GM12878 (cell line): ENCODE results near the gene TSSK3. TPM values are rescaled to one million over a fixed set of nuclear protein-coding genes. Genes with fewer than 3 reads are reported as not detected.
A peak's percentile ranks its signal among the peaks of the same experiment; 100 is the strongest.

Experiments used
- ATF7 ChIP-seq: fragments of 450-650 bp; IDR thresholded peaks from 2 replicates; pipeline ENCODE4 v1.6.1; 2016; ENCODE audit warnings: low read depth, mild to moderate bottlenecking
- BCL11A ChIP-seq: IDR thresholded peaks from 2 replicates; pipeline ENCODE4 v1.6.1; 2011; ENCODE audit warnings: low read depth, low read length
- CHD1 ChIP-seq: IDR thresholded peaks from 2 replicates; pipeline ENCODE4 v1.6.1; 2012; ENCODE audit warnings: low read depth, low read length, improper control_type of control experiment
- CREB1 ChIP-seq: IDR thresholded peaks from 2 replicates; pipeline ENCODE4 v1.6.1; 2012; ENCODE audit warnings: low read depth, mild to moderate bottlenecking, inconsistent platforms
- E2F8 ChIP-seq: fragments of 450-650 bp; IDR thresholded peaks from 2 replicates; pipeline ENCODE4 v1.6.1; 2018; ENCODE audit warnings: mild to moderate bottlenecking, low read depth, moderate library complexity; ENCODE audit not compliant: partially characterized antibody
- ELK1 ChIP-seq: IDR thresholded peaks from 2 replicates; pipeline ENCODE4 v1.6.1; 2012; ENCODE audit warnings: low read depth, low read length, improper control_type of control experiment
- ETV6 ChIP-seq, 2 experiments: fragments of 450-650 bp in 1 of 2; IDR thresholded peaks in 1 of 2; conservative IDR thresholded peaks in 1 of 2; 2 replicates each; pipeline ENCODE4 v1.6.1; 2014; ENCODE audit warnings: antibody characterized with exemption in 1 of 2, borderline replicate concordance in 1 of 2, low read depth in 1 of 2, mild to moderate bottlenecking in 1 of 2, moderate library complexity in 1 of 2
- IRF5 ChIP-seq: fragments of 450-650 bp; IDR thresholded peaks from 2 replicates; pipeline ENCODE4 v1.6.1; 2017; ENCODE audit warnings: borderline replicate concordance
- KDM1A ChIP-seq: fragments of 200-600 bp; sonication (generic); IDR thresholded peaks from 2 replicates; pipeline ENCODE4 v1.6.1; 2016; ENCODE audit warnings: borderline replicate concordance
- LARP7 ChIP-seq: fragments of 450-650 bp; IDR thresholded peaks from 2 replicates; pipeline ENCODE4 v1.6.1; 2017; ENCODE audit warnings: mild to moderate bottlenecking
- MEF2B ChIP-seq: fragments of 450-650 bp; IDR thresholded peaks from 2 replicates; pipeline ENCODE4 v1.6.1; 2018; ENCODE audit warnings: mild to moderate bottlenecking, moderate library complexity; ENCODE audit not compliant: partially characterized antibody, poor library complexity, severe bottlenecking
- MLLT1 ChIP-seq: fragments of 450-650 bp; IDR thresholded peaks from 2 replicates; pipeline ENCODE4 v1.6.1; 2016; ENCODE audit warnings: mild to moderate bottlenecking
- MYB ChIP-seq: fragments of 150-350 bp; IDR thresholded peaks from 2 replicates; pipeline ENCODE4 v1.6.1; 2014; ENCODE audit warnings: mild to moderate bottlenecking, low read depth, low read length, borderline replicate concordance
- NR2C2 ChIP-seq: IDR thresholded peaks from 2 replicates; pipeline ENCODE4 v1.6.1; 2011; ENCODE audit warnings: borderline replicate concordance, low read depth; ENCODE audit not compliant: control insufficient read depth, insufficient read length
- PAX5 ChIP-seq: IDR thresholded peaks from 2 replicates; pipeline ENCODE4 v1.6.1; 2011; ENCODE audit warnings: low read depth, low read length, borderline replicate concordance
- POU2F2 ChIP-seq: IDR thresholded peaks from 3 replicates; pipeline ENCODE4 v1.6.1; 2011; ENCODE audit warnings: low read depth, mild to moderate bottlenecking, low read length, borderline replicate concordance
- RFX5 ChIP-seq: IDR thresholded peaks from 2 replicates; pipeline ENCODE4 v1.6.1; 2011; ENCODE audit warnings: low read depth, low read length, improper control_type of control experiment
- RUNX3 ChIP-seq: IDR thresholded peaks from 2 replicates; pipeline ENCODE4 v1.6.1; 2012; ENCODE audit warnings: low read length, inconsistent platforms
- SREBF2 ChIP-seq: IDR thresholded peaks from 2 replicates; pipeline ENCODE4 v1.6.1; 2012; ENCODE audit warnings: mild to moderate bottlenecking, low read length
- SUZ12 ChIP-seq: fragments of 200-600 bp; sonication (generic); IDR thresholded peaks from one replicate; pipeline ENCODE4 v1.6.1; 2018; ENCODE audit warnings: antibody characterized with exemption, mild to moderate bottlenecking; ENCODE audit not compliant: unreplicated experiment
- TAF1 ChIP-seq: IDR thresholded peaks from 2 replicates; pipeline ENCODE4 v1.6.1; 2011; ENCODE audit warnings: mild to moderate bottlenecking, low read depth, low read length, borderline replicate concordance
- TBL1XR1 ChIP-seq: IDR thresholded peaks from 2 replicates; pipeline ENCODE4 v1.6.1; 2012; ENCODE audit warnings: low read depth, low read length, improper control_type of control experiment
- TCF7 ChIP-seq: IDR thresholded peaks from 2 replicates; pipeline ENCODE4 v1.6.1; 2014; ENCODE audit warnings: antibody characterized with exemption, borderline replicate concordance
- ZNF274 ChIP-seq: IDR thresholded peaks from one replicate; pipeline ENCODE4 v1.8.0; 2011; ENCODE audit not compliant: insufficient read length, insufficient read depth
- polyA plus RNA-seq, 11 experiments: library from polyadenylated mRNA; depleted of rRNA in 4 of 11; unstranded in 6 of 11; stranded (reverse) in 5 of 11; fragments of >200 nt; fragmentation: Nextera tagmentation in 4 of 11; fragmentation: Illumina TruSeq in 1 of 11; extraction: Ambion mirVana in 4 of 11; extraction: Trizol in 1 of 11; gene quantifications; 1 replicate in 1 of 11; 2 replicates in 10 of 11; pipeline versions ENCODE4 v1.2.1 to v1.2.3, GENCODE V29; 2011 to 2016; ENCODE audit warnings: inconsistent platforms in 2 of 11, missing spikeins in 2 of 11, low read depth in 1 of 11
- total RNA-seq, 4 experiments: library from RNA; depleted of rRNA in 3 of 4; stranded (reverse); fragments of >200 nt in 3 of 4; fragmentation: Illumina TruSeq in 1 of 4; extraction: Trizol in 1 of 4; gene quantifications; 2 replicates each; pipeline versions ENCODE4 v1.2.1 to v1.2.3, GENCODE V29; 2013 to 2021

TSSK3 gene
- total and polyA plus RNA-seq, 10 of the 15 experiments (the other 5 are each of a cell fraction or from before 2014, with no cell fraction given): 0.42 to 0.82 (median 0.60) TPM

- TF ChIP-seq RFX5: 0 out of 2 replicates have a peak, but pooled peaks have one; percentile 30
- no peak for TF ChIP-seq SREBF2
- TF ChIP-seq TCF7: no peak
- TF ChIP-seq NR2C2: no peak
- no peak for TF ChIP-seq ELK1
- TF ChIP-seq BCL11A: peak; percentile 59; the same call in 1 of the 2 replicates
- TF ChIP-seq LARP7: 0 out of 2 replicates have a peak, but pooled peaks have one; percentile 3
- no peak for TF ChIP-seq ATF7
- peak; percentile 99 for TF ChIP-seq MEF2B
- peak; percentile 93 for TF ChIP-seq RUNX3
- no peak for TF ChIP-seq SUZ12
- TF ChIP-seq KDM1A: no peak
- no peak for TF ChIP-seq ZNF274
- TF ChIP-seq POU2F2: no peak
- no peak for TF ChIP-seq IRF5
- TF ChIP-seq TAF1: no peak
- peak; percentile 75; the same call in 1 of the 2 replicates for TF ChIP-seq PAX5
- TF ChIP-seq MYB: 0 out of 2 replicates have a peak, but pooled peaks have one; percentile 60
- TF ChIP-seq CREB1: peak; percentile 21; the same call in 1 of the 2 replicates
- TF ChIP-seq E2F8: no peak
- 0 out of 2 replicates have a peak, but pooled peaks have one; percentile 20 for TF ChIP-seq TBL1XR1
- no peak for TF ChIP-seq CHD1
- no peak for TF ChIP-seq MLLT1
- TF ChIP-seq ETV6 (conservative IDR thresholded peaks at IDR 0.05 in 1 of 2, IDR thresholded peaks at IDR 0.05 in 1 of 2; ENCODE audit: borderline replicate concordance in 1 of 2, low read depth in 1 of 2): no peak
Observed at GRCh38 chr1:32336963-32337675, 25.2 kb upstream of the TSSK3 start (continued).
